Colon (tissue), 2 donors: ENCODE data around the gene TDRD9.

Experiments used
- FAIRE-seq: peaks from 2 replicates; lab custom pipeline; 2012; peaks lifted over from hg19 to GRCh38; lab: Jason Lieb, UNC
- donor health status: control.
- donor health status: control.

TDRD9 gene

DNA sequence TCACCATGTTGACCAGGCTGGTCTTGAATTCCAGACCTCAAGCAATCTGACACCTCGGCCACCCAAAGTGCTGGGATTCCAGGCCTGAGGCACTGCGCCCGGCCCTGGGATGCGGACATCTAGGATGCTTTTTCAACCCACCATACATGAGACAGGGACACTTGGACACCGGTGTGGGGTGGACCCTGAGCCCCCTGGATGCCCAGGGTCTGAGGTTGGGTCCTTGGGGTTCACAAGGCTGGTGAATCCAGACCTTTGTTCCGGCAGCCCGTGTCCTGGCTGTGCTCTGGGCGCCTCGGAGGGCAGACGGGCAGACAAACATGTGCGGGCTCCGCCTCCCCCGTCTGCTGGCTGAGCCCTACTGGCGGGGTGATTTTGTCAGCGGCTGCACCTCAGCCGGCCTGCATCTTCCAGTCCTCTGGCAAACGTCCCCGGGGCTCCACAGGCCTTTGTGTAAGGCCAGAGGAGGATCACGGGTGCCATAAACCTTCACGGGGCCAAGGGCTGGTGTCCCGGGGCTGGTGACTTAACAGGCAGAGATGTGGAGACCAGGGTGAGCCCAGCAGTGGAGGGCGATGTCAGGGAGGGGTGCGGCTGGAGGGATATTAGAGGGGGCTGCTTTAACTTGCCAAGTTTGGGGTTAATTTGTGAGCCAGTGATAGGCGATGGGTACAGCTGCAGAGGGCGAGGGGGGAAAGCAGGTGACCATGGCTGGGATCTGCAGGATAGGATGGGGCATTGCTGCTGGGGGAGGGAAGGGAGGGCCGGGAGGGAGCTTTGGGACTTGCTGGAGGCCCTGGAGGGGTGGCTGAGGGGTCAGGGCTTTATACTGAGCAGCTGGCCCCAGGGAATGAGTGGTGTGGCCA is 163.0 kb downstream of the TDRD9 start:
- FAIRE-seq, result no peak

DNA sequence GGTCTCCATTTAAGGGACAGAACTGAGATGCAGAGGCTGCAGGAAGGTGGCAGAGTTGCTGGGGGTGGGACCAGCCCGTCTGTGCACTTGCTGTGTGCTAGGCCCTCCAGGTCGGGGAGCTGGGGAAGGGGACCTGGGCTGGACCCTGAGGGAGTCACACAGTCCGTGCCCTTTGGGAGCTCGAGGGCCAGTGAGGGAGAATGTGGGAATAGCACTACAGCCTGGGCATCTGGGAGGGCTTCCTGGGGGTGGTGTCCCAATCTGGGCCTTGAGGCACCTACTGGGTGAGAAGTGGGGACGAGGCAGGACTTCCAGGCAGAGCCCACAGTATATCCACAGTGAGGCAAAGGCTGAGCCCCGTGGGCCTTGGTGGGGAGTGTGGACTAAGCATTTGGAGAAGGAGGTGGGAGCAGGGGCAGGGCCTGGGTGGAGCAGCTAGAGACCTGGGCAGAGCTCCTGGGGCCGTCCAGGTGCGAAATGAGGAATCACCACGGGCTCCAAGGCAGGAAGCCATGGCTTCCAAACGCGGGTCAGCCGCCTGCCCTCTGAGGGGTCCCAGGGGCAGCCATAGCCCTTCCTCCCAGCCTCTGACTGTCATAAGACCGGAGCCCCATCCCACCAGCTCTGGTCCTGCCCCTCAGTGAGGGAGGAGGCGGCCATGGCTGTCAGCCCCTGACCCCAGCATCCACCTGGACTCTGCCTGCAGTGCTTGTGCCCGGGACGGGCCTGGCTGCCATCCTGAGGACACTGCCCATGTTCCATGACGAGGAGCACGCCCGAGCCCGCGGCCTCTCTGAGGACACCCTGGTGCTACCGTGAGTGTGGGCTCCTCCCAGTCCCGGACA is 163.9 kb downstream of the TDRD9 start:
- no peak for FAIRE-seq

DNA sequence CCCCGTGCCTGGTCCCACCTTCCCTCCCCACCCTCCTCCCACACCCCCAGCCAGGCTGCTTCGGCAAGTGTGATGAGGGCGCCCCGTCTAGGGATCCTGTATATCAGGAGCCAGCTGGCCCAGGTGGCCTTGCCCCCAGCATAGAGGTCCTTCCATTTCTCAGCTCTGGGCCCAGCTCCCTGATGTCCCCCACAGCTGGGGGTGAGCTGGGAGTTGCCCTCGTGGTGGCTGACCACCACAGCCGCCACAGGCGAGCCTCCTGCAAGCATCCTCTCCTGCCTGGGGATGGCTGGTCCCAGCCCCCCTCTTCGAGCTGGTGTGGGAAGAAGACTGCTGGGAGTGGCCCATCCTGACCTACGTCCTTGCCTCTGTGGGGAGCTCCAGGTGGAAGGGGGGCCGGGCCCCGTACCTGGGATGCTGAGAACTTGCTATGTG is 164.7 kb downstream of the TDRD9 start:
- no peak for FAIRE-seq

DNA sequence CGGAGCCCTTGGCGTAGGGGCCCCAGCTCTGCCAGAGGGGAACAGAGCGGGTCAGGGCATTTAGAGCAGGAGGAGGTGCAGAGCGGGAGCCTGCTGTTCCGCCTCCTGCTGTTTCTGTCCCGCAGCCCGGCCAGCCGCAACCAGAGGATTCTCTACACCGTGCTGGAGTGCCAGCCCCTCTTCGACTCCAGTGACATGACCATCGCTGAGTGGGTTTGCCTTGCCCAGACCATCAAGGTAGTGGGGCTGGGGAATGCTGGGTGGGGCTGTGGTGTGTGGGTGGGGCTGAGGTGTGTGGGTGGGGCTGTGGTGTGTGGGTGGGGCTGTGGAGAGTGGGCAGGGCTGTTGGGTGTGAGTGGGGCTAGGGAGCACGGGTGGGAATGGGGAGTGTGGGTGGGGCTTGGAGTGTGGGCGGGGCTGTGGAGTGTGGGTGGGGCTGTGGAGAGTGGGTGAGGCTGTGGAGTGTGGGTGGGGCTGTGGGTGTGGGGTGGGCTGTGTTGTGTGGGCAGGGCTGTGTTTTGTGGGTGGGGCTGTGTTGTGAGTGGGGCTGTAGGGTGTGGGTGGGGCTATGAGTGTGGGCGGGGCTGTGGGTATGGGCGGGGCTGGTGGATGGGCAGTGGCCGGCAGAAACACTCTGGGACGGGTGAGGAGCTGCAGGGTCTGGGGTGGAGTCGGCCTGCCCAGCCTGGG is 165.3 kb downstream of the TDRD9 start:
- FAIRE-seq, result no peak

DNA sequence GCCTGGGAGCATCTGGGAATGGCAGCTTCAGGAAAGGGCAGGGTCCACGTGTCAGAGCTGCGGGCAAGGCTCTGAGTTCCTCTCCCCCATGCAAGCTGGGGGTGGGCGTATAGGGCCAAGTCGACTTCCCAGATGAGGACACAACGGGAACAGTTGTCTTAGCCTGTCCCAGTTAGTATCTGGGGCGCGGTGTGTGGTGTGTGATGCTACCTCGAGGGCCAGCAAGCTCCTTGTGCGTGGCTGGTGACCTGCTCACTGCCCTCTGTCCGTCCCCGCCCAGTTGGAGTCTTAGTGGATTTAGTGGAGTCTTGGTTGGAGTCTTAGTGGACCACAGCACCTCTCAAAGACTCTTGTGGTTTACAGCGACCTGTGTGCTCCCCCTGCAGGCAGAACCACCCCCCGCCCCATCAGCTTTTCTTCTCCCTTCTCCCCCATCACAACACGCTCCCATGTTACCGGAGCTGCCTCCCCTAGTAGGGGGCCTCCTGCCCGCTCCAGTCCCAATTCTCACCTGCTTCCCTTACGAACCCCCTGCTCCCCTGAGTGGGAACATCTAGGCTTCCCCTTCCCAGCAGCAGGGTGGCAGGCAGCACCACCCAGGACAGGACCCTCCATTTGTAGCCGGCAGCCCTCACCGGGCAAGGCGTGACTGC is 165.9 kb downstream of the TDRD9 start:
- FAIRE-seq, result no peak

GRCh38 chr14:104094709-104095425 is 166.6 kb downstream of the TDRD9 start:
- FAIRE-seq, result no peak

DNA sequence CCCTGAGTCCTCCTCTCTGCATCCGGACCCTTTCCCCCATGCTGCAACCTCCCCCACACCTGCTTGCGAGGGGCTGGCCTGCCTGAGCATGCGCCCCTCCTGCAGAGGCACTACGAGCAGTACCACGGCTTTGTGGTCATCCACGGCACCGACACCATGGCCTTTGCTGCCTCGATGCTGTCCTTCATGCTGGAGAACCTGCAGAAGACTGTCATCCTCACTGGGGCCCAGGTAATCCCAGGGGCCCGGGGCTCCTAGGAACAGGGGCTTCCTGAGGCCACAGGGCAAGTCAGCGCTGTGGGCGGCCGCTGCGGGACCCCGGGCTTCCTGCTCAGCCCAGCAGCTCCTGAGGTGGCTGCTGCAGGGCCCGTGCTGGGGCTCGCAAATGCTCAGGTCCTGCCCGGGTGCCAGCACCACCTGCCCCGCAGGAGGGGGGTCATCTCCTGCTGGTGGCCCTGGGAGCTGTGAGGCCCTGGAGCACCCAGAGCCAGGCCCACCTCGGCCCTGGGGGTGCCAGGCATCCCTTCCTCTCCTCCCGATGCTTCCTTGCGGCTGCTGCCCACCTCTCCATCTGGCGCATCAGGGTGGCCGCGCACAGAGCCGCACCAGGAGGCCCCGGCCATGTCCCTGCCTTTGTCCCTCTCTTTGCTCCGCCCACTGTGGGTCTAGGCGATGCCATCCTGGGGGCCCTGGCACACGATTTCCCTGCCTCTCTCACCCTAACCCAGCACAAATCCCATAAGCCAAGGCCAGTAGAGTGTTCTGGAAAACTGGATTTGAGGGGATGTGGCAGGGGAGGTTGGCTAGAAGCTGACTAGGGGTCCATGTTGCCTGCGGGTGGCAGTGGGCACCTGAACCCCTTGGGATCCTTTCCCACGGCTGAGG is 167.4 kb downstream of the TDRD9 start:
- no peak for FAIRE-seq

- no peak for FAIRE-seq
Observed at GRCh38 chr14:104096318-104096717, 168.1 kb downstream of the TDRD9 start.

- FAIRE-seq, result no peak
Observed at GRCh38 chr14:104096751-104097700, 168.8 kb downstream of the TDRD9 start.

DNA sequence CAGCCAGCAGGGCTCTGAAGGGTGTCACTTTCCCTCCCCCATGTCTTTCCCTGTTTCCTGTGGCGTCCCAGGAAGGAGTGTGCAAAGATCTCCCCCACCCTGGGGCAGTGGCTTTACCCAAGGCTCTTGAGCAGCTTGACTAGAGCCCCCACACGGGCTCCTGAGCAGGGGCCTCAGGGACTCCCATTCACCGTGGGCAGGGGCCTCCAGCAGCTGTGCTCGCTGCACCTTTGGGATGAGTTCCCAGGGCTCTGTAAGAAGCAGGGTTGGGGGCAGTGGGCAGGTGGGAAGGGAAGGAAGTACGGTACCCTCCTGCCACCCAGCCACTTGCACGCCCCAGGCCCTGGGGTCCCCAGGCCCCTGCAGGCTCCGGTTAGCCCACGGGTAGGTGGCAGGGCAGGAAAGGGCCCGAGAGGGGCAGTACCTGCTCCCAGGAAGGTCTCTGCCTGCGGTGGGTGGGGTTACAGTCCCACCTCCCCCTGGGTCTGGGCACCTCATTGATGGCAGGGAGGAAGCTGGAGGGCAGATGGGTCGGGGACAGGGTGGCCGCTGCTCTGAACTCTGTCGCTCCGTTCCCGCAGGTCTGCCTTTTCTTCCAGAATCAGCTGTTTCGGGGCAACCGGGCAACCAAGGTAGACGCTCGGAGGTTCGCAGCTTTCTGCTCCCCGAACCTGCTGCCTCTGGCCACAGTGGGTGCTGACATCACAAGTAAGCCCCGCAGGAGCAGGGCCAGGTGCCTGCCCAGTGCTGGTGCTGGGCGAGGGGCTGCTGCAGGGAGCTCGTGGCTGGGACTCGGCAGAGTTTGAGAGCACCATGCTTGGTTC is 170.2 kb downstream of the TDRD9 start:
- no peak for FAIRE-seq

DNA sequence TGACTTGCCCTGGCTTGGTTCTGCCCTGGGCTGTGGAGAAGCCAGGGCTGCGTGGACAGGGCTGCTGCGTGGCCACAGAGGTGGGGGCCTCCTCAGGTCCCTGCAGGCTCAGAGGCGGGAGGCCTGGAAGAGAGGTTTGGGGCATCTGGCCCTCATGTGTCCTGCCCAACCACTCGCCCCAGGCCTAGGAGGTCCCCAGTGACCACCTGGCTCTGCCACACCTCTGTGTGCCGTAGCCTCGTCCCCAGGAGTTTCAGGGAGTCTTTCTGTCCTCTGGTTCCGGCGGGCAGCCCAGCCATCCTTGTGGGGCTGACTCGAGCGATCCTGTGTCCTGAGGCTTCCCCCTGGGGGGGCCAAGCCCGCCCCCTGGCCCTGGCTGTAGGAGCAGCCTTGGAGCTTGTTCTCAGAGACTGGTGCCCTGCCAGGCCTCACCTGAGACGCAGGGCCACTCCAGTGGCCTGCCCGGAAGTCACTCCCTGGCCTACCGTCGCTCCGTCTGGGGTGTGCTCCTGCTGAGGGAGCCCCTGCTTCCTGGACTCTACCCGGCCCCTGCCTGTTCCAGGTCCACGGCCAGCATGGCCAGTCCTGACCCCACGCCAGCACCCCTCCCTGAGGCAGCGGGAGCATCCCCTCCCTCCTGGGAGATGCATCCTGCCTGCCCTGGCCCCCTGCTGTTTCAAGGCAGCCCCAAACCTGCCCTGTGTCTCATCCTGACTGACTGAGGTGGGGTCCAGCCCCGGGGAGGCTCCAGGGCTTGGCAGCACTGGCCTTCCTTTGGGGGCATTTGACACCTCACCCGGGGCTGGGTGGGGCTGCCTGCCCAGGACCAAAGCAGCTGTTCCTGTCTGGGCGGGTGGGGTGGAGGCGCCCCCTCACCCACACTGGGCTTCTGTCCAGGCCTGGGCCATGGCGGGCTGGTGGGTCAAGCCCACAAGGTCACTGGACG is 171.1 kb downstream of the TDRD9 start:
- FAIRE-seq, result no peak

- FAIRE-seq, result no peak
Observed at GRCh38 chr14:104100171-104101085, 172.2 kb downstream of the TDRD9 start.

- no peak for FAIRE-seq
Observed at GRCh38 chr14:104101086-104101621, 172.9 kb downstream of the TDRD9 start.

DNA sequence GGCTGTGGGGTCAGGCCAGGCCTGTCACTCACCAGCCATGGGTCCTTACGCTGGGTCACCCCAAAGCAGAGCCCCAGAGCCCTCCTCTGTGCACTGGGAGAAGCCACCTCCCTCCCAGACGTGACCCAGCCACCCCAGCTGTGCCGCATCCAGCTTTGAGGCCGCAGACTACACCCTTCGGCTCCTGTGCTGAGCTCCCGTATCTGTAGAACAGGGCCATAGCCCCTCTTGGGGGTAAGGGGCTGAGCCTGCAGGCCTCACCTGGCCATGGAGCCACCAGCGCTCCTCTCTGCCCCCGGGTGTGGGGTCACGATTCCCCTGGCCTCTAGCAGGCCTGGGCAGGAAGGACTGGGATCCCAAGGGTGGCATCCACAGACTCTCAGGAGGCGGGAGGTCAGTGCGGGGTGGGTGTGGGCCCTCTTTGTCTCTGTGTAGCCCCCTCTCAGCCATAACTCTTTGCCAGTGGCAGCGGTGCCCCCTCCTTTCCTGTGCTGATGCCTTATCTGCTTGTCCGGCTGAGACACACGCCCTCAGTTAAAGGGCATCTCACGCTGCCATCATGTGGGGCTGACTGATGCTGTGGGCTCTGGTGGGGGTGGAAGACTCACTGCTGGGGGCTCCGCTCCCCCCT is 173.5 kb downstream of the TDRD9 start:
- FAIRE-seq, result no peak
